GM19397 (cell line): ENCODE results near the gene TENT5A.

Experiments
- ATAC-seq: cut with Tn5 transposase; IDR thresholded peaks from one replicate; pipeline ENCODE4 v1.9.1; 2021; ENCODE audit warnings: mild to moderate bottlenecking, moderate library complexity; ENCODE audit not compliant: unreplicated experiment

The TENT5A gene

DNA sequence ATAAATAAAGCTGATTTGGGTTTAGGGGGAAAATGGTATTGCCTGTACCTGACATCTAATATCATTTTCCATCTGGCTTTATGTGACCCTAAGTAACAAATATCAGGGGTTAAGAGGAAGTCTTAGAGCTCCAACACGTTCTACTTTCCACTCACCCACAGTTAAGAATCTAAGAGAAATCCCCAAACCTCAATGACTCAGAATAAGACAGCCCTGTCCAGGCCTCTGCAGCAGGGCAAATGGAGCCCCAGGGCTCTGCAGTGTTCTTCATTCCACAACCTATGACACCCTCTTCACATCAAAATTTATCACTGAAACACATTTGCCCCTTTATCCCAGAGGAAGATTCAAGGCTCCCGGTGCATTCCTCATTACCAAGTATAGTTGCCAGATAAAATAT is 20.3 kb upstream of the TENT5A start:
- peak; percentile 97 for ATAC-seq

DNA sequence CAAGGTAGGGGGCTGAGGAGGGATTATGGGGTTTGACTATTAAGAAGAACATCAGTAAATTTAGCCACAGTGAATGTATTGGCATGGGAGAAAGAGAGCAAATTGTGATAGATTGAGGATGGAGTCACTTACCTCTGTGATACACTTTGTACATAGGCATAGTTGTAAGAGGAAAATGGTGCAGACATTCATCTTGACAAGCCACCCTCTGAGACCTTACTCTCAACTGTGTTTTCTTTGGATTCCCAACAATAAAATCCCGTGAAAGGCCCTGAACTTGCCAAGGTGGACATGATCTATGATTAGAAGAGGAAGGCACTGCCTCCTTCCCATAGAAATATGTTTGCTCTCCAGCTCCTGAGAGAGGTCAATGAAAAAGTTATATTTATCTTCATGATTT is 18.6 kb upstream of the TENT5A start:
- no peak for ATAC-seq

GRCh38 chr6:81770381-81770780 is 17.9 kb upstream of the TENT5A start:
- ATAC-seq: no peak

DNA sequence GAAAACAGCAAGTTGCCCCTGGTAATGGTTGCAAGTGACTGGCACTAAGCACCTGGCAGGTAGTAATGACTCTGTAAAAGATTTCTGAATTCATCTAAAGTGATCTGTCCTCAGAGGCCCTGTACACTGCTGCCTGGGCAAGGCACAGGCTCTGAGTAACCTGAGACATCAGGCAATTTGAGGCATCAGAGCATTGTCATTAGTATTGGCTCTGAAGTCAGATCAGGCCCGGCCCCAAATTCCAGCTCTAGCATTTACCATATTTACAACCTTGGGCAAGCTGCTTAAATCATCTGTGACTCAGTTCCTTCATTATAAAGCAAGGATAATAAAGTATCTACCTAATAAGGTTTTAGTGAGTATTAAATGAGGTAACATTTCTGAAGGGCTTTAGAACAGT is 17.3 kb upstream of the TENT5A start:
- no peak for ATAC-seq

- ATAC-seq: no peak
Observed at GRCh38 chr6:81768150-81768942, 15.9 kb upstream of the TENT5A start.

DNA sequence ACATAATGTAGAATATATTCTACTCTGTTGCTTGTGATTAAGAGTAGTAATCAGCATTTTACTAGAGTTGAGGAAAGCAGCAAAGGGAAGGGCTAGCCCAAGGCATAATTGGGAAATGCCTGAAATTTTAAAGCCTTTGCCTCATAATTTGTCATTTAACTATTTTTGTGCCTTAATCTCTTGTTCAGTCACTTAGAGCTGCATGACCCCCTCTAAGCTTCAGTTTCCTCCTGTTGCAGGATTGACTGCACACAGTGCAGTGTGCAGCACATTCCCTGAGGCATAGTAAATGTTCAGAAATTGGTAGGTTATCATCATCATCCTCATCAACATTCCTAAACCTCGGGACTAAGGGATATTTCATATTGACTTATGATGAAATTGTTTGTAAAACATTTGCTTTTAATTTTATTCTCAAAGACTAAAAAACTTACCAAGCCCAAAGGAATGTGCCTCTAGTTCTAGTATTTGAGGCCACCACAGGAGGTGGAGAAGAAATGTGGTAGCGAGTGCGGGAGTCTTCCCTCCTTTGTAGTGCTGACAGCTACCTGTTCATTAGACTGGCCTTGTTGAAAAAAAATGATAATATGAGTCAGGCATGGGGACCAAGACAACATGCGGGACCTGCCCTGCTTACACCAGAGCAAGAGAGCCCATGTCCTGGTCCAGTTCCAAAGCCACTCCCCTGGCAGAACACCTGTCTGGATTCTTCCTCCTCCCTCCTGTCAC is 14.8 kb upstream of the TENT5A start:
- peak; percentile 10 for ATAC-seq

- peak; percentile 49 for ATAC-seq
Observed at GRCh38 chr6:81766482-81767069, 14.1 kb upstream of the TENT5A start.

DNA sequence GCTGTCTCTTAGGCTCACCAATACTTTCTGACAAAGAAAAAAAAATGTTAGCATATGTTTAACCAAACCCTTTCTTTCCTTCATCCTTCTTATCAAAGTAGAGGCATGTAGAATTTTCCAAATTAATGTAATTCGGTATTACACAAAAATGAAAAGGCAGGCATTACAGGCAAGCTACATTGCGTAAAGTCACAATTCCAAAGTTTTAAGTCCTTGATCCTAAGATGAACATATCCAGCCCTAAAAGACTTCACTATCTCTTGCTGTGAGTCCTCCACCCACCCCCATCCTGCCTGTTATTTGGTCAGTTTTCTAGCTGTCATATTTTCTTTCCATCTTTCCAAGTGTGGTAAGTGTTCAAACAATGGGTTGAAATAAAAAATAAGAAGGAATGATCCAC is 12.1 kb upstream of the TENT5A start:
- no peak for ATAC-seq

DNA sequence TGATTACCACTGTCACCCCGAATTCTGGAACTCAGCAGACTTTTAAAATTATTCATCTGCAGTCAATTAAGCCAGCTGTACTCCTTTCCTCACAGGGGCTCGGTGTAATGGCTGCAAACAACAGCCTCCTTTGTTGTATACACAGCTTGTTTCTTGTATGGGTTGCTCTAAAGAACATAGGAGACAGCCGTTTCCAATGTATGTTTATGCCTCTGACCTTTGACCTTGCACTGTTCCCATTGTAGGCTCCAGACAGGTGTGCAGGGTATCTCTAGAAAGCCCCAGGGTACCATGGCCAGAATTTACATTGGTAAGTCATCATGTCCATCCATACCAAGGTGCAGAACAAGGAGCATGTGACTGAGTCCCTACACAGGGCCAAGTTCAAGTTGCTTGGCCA is 11.5 kb upstream of the TENT5A start:
- no peak for ATAC-seq

GRCh38 chr6:81763051-81763450 is 10.6 kb upstream of the TENT5A start:
- ATAC-seq: no peak

DNA sequence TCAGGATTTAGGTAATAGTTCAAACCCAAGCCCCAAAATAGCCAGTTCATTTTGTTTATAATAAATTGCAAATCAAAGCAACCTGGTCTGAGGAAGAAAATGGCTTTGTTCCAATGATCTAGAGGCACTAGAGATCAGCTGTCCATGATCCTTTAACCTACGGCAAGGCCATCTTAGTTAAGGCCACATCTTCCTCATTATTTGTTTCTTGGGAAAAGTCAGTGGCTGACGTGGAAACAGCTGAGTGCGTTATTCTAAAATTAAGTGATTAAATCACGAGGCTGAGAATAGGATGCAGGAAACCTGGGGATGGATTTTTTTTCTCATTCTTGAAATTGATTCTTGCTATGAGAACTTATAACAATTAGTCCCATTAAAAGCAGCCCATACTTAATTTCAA is 10.1 kb upstream of the TENT5A start:
- ATAC-seq: no peak

DNA sequence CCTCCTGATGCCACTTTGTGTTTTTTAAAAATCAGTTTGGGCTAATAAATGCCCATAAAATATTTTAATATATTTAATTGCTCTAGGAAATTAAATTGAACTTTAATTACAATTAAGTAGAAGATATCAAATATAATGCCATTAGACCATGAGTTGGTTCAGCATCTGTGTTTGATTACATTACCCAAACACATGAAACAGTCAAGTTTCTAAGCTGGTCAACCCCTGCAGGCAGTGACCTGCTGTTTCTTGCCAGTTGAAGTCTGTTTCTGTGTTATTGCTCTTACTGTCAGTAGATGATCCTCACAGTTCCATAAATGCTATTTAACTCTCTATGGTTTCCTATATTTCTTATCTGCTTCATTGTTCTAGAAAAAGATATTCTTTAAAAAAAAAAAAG is 9.7 kb upstream of the TENT5A start:
- no peak for ATAC-seq

GRCh38 chr6:81761197-81761596 is 8.7 kb upstream of the TENT5A start:
- no peak for ATAC-seq

GRCh38 chr6:81759782-81760181 is 7.3 kb upstream of the TENT5A start:
- ATAC-seq: no peak

DNA sequence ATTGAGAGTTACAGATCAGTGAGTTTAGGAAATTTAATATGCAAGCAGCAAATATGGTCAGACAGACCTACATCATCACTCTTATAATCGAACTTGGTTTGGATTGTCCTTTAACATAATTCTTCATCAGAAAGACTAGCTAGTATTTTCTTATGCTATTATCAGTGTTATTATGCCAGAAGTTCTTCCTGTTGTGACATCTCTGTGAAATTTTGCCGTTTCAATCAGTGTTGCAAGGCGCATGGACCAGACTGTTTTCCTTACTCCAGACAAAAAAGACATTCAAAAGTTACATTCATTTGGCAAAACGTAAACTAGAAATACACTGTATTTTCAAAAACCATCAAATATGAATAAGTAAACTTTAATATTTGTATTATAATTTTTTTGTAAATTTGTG is 5.7 kb upstream of the TENT5A start:
- ATAC-seq: no peak

GRCh38 chr6:81756690-81757089 is 4.2 kb upstream of the TENT5A start:
- no peak for ATAC-seq

- no peak for ATAC-seq
Observed at GRCh38 chr6:81755551-81755950, 3.1 kb upstream of the TENT5A start.

GRCh38 chr6:81754906-81755305 is 2.4 kb upstream of the TENT5A start:
- ATAC-seq: no peak

DNA sequence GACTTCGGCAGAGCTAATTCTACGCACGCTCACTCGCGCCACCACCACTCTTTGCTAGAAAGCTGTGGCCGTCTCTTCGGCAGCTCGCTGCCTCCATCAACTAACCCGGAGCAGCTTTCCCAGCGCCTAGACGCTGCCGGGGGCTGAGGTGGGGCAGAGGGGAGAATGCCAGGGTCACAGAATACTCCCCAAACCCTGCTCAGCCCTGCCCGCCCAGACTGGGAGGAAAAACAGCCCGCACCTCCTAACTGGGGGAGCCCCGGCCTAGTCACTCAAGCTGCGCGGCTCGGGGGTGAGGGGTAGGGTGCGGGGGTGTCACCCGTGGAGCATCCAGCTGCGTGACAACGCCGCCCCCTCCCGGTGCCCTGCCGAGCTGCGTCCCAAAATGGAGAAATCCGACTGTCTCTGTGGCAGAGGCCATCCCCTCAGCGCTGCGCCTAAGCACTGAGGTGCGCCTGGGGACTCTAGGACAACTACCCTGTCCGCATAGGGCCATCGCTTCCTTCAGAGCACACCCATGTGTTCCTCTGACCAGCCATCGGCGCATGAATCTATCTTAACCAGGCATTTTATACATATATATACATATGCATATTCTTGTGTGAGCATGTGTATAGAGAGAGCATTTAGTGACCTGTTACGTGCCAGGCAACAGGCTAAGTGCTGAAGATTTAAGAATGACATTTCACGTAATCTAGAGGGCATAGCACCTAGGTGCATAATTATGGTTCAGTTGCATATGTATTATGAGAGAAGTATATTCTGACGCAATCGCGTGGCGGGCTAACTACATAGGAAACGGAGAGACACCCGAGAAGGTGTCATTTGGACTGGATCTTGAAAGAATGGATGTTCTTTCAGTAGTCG is 1.5 kb upstream of the TENT5A start:
- peak; percentile 44 for ATAC-seq

DNA sequence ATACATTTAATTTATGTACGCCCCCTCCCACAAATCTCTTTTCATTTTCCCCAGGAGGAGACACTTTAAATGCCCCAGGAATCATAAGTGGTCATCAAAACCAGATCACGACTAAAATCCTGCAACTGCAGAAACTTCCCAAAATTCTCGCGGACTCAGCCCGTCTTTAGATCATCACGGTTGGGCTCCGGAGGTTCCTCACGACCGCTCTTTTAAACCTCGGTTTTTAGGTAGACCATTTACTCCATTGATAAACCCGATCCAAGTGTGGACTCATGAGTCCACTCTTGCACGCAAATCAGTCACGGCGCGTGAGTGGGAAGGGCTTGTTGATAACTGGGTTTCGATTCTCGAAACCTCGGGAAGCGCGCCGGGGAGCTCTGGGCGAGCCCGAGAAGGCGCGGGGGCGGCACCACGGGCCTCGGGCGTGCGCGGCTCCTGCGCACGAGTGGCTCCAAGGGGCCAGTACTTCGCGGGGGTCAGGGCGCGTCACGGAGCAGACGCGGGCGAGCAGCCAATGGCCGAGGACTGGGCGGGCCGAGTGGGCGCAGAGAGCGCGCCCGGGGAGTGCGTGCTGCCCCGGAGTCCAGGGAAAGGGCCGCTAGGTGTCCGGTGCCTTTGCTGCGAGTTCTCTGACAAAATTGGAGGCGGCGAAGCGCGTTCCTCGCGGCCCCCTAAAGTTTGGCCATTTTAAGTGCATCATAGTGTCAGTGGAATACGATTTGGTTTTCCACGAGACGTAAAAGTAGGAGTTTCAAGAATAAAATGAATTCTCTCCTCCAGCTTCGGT is 635 bp upstream of the TENT5A start:
- peak; percentile 62 for ATAC-seq
